HG03103 (cell line): ENCODE data around the gene FRMD4A.

Source experiments
- ATAC-seq: cut with Tn5 transposase; IDR thresholded peaks from one replicate; pipeline ENCODE4 v1.9.1; 2021; ENCODE audit warnings: low read depth; ENCODE audit not compliant: unreplicated experiment

Gene FRMD4A

GRCh38 chr10:14330388-14331061, at the start of gene FRMD4A:
Gene FRMD4A, minus strand, starts transcription at chr10:14330924.
- no peak for ATAC-seq

- ATAC-seq, result no peak
Observed at GRCh38 chr10:14379556-14380280, 49.0 kb upstream of the FRMD4A start.

GRCh38 chr10:14378387-14378960, 47.8 kb upstream of the FRMD4A start:
- no peak for ATAC-seq

GRCh38 chr10:14377591-14378175, 47.0 kb upstream of the FRMD4A start:
- ATAC-seq, result no peak

- no peak for ATAC-seq
Observed at GRCh38 chr10:14374745-14375445, 44.2 kb upstream of the FRMD4A start.

GRCh38 chr10:14372606-14373005, 41.9 kb upstream of the FRMD4A start:
- ATAC-seq, result no peak

DNA sequence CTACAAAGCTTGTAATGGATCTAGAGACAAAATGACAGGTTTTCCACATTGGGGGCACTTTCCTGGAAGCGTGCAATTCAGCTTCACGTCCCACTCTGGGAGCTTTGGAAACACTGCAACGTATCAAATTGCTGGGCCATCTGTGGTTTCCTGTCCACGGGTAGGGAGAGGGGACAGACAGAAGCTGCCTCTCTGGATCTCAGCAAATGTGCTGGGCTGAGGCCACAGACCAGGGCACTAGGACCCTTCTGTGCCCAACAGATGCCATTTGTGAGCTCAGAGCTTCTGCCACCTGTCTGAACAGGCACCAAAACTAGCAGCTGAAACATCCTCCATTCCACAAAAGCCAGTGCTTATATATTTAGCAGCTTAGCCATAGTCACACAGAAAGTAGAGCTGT, 40.9 kb upstream of the FRMD4A start:
- ATAC-seq, result no peak

DNA sequence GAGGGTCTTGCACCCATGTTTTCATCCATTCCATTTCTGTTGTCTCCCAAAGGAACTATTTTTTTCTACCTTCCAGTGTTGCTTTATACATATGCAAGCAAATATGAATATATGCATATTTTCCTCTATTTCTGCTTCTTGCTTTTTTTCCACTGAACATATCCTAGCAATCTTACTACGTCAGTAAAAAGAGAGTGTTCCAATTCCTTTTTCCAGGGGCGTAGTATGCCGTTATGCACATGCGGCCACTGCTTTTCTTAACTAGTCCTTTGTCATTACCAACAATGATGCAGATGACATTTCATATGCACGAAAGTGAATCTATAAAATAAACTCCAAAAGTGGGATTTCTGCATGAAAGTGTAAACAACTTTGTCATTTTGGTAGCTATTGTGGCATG, 40.2 kb upstream of the FRMD4A start:
- ATAC-seq, result no peak

DNA sequence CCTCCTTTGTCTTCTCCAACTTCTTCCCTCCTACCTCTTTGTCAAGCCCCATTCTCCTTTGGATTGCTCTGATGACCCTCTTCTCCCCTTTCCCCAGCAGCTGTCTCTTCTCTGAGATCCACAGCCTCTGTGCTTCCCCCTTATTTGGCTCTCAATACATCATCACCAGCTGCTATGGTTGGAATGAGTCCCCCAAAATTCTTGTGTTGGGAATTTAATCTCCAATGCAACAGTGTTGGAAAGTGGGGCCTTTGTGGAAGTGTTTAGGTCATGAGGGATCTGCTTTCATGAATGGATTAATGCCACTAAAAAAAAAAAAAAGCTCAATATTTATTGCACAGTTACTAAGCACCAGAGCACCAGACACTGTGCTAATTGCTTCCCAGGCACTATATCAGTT, 39.2 kb upstream of the FRMD4A start:
- no peak for ATAC-seq

DNA sequence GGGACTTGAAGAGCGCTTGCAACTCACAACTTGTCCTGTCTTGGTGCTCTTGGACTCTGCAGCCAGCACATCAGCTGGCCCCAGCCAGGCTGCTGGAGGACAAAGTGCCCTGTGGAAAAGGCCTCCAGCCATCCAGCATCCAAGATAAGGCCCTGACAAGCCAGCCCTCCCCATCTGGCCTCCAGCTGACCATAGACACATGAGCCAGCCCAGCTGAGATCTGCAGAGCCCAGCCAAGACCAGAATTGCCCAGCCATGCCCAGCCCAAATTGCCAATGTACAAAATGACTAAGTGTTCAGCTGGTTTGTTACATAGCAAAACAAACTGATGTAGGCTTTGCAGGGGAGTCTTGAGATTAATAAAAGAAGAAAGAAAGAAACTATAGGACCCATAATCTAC, 36.0 kb upstream of the FRMD4A start:
- ATAC-seq, result no peak

GRCh38 chr10:14365266-14365665, 34.5 kb upstream of the FRMD4A start:
- no peak for ATAC-seq

GRCh38 chr10:14362104-14362503, 31.4 kb upstream of the FRMD4A start:
- no peak for ATAC-seq

DNA sequence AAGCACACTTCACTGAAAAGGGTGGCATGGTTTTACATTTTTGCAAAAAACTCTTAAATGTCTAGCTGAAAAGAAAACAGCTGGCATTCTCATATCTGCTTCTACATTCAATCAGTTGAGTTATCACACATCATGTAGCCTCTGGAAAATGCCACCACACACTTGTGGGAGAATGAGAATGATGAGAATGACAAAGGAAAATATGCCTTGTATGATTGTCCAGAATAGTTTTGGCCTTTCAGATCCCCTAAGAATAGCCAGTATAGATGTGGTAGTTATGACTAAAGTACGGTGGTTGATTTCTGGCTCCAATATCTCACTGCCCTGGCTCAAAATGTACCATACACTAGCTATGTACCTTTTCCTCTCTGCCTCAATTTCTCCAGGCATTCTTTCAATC, 30.2 kb upstream of the FRMD4A start:
- ATAC-seq, result no peak

- no peak for ATAC-seq
Observed at GRCh38 chr10:14360515-14360914, 29.8 kb upstream of the FRMD4A start.

GRCh38 chr10:14358886-14359573, 28.3 kb upstream of the FRMD4A start:
- ATAC-seq, result no peak

DNA sequence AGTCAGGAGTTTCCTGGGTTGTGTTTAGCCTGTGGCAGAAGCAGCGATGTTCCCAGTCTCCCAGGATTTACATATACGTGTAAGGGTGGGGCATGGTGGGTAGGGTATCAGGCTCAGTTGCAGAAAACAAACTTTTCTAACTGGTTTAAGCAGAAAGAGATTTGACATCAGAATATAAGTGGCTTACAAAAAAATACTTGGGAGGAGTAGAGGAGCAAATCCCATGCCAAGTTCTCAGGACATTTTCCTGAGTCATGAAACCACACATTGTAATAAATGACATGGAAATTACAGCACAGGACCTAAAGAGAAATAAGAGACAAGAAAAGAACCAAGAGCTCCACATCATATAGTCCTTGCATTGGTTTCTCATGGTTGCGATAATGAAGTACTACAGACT, 26.2 kb upstream of the FRMD4A start:
- no peak for ATAC-seq

DNA sequence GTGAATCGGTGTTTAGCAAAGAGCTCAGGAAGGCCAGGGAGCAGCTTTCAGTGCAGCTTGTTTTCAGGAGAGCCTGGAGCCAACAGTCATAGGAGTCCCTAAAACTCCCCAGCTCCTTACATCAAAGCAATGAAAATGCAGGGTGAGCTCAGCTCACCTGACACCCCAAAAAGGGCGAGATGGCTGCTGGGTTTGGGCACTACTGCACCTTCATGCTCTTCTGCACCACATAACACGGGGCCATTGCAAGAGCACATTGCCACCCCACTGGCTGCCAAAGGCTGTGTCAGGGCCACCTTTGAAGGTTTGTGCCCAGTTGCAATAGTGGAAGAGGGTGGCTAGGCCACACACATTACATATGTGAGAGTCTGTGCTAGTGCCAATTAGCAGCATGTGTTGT, 25.0 kb upstream of the FRMD4A start:
- ATAC-seq, result no peak

DNA sequence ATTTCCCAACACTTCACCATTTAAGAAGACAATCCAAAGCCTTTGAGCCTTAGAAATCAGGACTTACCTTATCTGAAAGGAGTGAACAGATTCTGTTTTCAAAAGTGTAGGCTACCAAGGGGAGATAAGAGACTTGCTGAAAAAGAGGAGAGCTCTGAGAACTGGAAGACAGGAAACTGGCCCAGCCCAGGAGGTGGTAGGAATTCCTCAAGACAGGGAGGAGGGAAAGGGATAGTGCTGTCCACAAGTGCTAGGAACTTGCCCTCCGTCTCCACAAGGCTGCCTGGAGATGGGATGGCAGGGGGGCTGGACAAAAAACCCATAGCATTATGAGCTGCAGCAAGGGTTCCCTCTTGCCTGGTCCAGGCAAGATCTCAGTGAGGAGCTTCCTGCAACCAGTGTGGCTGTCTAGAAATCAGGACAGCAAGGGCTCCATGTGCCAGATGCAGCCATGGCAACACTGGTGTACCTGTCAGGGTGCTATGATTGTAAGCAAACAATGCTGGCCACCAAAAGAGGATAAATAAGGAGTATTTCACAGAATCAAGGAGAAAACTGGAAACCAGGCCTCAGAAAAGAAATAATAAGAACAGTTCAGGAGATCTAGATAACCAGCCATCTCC, 22.7 kb upstream of the FRMD4A start:
- ATAC-seq, result no peak

DNA sequence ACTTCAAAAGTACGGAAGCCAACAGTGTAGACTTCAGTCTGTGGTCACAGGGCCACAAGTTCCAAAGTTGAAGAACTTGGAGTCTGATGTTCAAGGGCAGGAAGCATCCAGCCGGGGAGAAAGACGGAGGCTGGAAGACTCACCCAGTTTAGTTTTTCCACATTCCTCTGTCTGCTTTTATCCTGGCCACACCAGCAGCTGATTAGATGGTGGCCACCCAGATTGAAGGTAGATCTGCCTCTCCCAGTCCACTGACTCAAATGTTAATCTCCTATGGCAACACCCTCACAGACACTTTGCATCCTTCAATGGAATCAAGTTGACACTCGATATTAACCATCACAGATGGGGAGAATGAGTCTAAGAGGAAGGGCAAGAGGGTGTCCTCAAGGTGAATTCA, 19.3 kb upstream of the FRMD4A start:
- no peak for ATAC-seq

GRCh38 chr10:14349081-14349480, 18.4 kb upstream of the FRMD4A start:
- ATAC-seq, result no peak
